Stimulated activated CD4-positive, alpha-beta T cell treated with anti-CD3 and anti-CD28 coated beads, Interleukin-1b, Interleukin-23, amount 100 ng/mL, for 1 hour (primary cell): ENCODE data around the gene BYSL.
A peak's percentile ranks its signal among the peaks of the same experiment; 100 is the strongest.
"Not testable (repeated sequence)": the region's sequence is repeated elsewhere in the genome, so short reads cannot be mapped to it uniquely, and the experiment has no call there.

ENCODE experiments used
- DNase-seq, 2 donors: peaks; one replicate each; pipeline ENCODE4 v3.0.0-alpha.2; 2020; ENCODE audit warnings: low read depth in 2 of 2

Gene BYSL

GRCh38 chr6:41942067-41942851, 21.0 kb downstream of the BYSL start:
- no peak for DNase-seq

- DNase-seq = not testable (repeated sequence)
Measured at GRCh38 chr6:41942882-41943281, 21.6 kb downstream of the BYSL start.

- no peak for DNase-seq
Measured at GRCh38 chr6:41943456-41943855, 22.2 kb downstream of the BYSL start.

GRCh38 chr6:41947581-41948220, 26.4 kb downstream of the BYSL start:
- no peak for DNase-seq

GRCh38 chr6:41954668-41955067, 33.4 kb downstream of the BYSL start:
- DNase-seq = no peak

GRCh38 chr6:41955412-41955811, 34.1 kb downstream of the BYSL start:
- no peak for DNase-seq

- DNase-seq = no peak
Measured at GRCh38 chr6:41957117-41957516, 35.8 kb downstream of the BYSL start.

GRCh38 chr6:41958022-41958856, 36.9 kb downstream of the BYSL start:
- no peak for DNase-seq

GRCh38 chr6:41960028-41960427, 38.7 kb downstream of the BYSL start:
- DNase-seq = no peak

- DNase-seq = no peak
Measured at GRCh38 chr6:41963371-41963770, 42.1 kb downstream of the BYSL start.

- no peak for DNase-seq
Measured at GRCh38 chr6:41964201-41964887, 43.0 kb downstream of the BYSL start.

- DNase-seq = no peak
Measured at GRCh38 chr6:41965429-41966213, 44.3 kb downstream of the BYSL start.

- no peak for DNase-seq
Measured at GRCh38 chr6:41966214-41966920, 45.1 kb downstream of the BYSL start.

- DNase-seq = no peak
Measured at GRCh38 chr6:41966961-41967311, 45.6 kb downstream of the BYSL start.

- DNase-seq = no peak
Measured at GRCh38 chr6:41967312-41968287, 46.3 kb downstream of the BYSL start.

GRCh38 chr6:41970436-41970846, 49.1 kb downstream of the BYSL start:
- peak in 1 of 2 donors; percentile 38 for DNase-seq

GRCh38 chr6:41972826-41973225, 51.5 kb downstream of the BYSL start:
- DNase-seq = no peak

- DNase-seq = no peak
Measured at GRCh38 chr6:41974281-41974825, 53.1 kb downstream of the BYSL start.

- no peak for DNase-seq
Measured at GRCh38 chr6:41975276-41975675, 54.0 kb downstream of the BYSL start.
